Esophagus muscularis mucosa (tissue), 4 donors: Measurements from ENCODE around the gene ALG14.

Experiments used
- CTCF ChIP-seq, 3 experiments: fragments of 200-600 bp in 2 of 3; fragments of 450-650 bp in 1 of 3; sonication (generic) in 2 of 3; IDR thresholded peaks; one replicate each; pipeline ENCODE4 v1.5.1; 2017 to 2019; ENCODE audit warnings: antibody characterized with exemption in 3 of 3, mild to moderate bottlenecking in 2 of 3, moderate library complexity in 1 of 3
- EP300 ChIP-seq: sonication (generic); formaldehyde crosslinking; IDR thresholded peaks from one replicate; pipeline ENCODE4 v1.6.1; 2017; ENCODE audit warnings: antibody characterized with exemption
- POLR2A ChIP-seq: fragments of 450-650 bp; IDR thresholded peaks from one replicate; pipeline ENCODE4 v1.6.1; 2017; ENCODE audit warnings: antibody characterized with exemption, moderate library complexity, mild to moderate bottlenecking, low read depth
- POLR2AphosphoS5 ChIP-seq, 2 donors: sonication (generic); formaldehyde crosslinking; IDR thresholded peaks; one replicate each; pipeline ENCODE4 v1.6.1; 2017; ENCODE audit warnings: antibody characterized with exemption in 2 of 2

GRCh38 chr1:94954263-94955220 lies 118.2 kb downstream of the ALG14 start:
- TF ChIP-seq POLR2AphosphoS5 (IDR thresholded peaks at IDR 0.05) (no peak), CTCF (IDR thresholded peaks at IDR 0.05) (no peak), POLR2A (no peak), EP300 (no peak)
